Epithelial cell of proximal tubule (primary cell): ENCODE data around the gene RNU1-1. TPM values are rescaled to one million over a fixed set of nuclear protein-coding genes. Genes with fewer than 3 reads are reported as not detected.
"Not testable (repeated sequence)": the region's sequence is repeated elsewhere in the genome, so short reads cannot be mapped to it uniquely, and the experiment has no call there.

Experiments used
- DNase-seq: peaks from one replicate; pipeline ENCODE4 v3.0.0-alpha.2; 2011; ENCODE audit warnings: low read depth
- H3K4me3 ChIP-seq: 2 replicates; pipeline ENCODE4 v1.5.1; 2011; ENCODE audit warnings: low read depth, mild to moderate bottlenecking, low read length
- total RNA-seq: library from RNA; depleted of rRNA; stranded (reverse); fragments of >200 nt; gene quantifications from 2 replicates; pipeline ENCODE4 v1.2.3, GENCODE V29; 2015
- TF ChIP-seq, protein P1 (sequence below): conservative IDR thresholded peaks from 2 replicates; pipeline ENCODE4 v1.5.1; 2012; ENCODE audit warnings: low read depth, mild to moderate bottlenecking, low read length

Gene RNU1-1
- total RNA-seq, 1 donor from 2014 or later = under 0.01 TPM

- no peak for DNase-seq
- H3K4me3 ChIP-seq = no peak overlapping the region
- TF ChIP-seq, protein P1, sequence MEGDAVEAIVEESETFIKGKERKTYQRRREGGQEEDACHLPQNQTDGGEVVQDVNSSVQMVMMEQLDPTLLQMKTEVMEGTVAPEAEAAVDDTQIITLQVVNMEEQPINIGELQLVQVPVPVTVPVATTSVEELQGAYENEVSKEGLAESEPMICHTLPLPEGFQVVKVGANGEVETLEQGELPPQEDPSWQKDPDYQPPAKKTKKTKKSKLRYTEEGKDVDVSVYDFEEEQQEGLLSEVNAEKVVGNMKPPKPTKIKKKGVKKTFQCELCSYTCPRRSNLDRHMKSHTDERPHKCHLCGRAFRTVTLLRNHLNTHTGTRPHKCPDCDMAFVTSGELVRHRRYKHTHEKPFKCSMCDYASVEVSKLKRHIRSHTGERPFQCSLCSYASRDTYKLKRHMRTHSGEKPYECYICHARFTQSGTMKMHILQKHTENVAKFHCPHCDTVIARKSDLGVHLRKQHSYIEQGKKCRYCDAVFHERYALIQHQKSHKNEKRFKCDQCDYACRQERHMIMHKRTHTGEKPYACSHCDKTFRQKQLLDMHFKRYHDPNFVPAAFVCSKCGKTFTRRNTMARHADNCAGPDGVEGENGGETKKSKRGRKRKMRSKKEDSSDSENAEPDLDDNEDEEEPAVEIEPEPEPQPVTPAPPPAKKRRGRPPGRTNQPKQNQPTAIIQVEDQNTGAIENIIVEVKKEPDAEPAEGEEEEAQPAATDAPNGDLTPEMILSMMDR = no peak
Measured at GRCh38 chr1:16484931-16485330, 29.2 kb downstream of the RNU1-1 start.

DNA sequence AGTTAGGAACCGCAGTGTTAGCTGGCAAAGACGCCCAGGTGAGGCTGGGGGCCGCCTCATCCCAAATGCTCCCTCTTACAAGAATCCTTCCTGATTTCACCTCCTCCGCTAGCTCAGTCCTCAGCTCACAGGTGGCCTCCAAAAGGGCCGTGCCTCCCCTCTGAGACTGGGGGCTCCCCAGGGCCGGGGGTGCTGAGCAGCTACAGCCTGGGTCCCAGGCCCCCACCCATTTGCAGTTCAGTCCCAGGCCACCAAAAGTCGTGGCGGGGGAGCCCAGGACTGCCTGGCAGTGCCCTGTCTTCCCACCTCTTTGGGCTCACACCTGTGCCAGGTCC, 29.6 kb downstream of the RNU1-1 start:
- DNase-seq = no peak
- TF ChIP-seq, protein P1 = no peak

GRCh38 chr1:16483639-16484500, 30.2 kb downstream of the RNU1-1 start:
- not testable (repeated sequence) for DNase-seq, H3K4me3 ChIP-seq

More for the DNA sequence above, 29.6 kb downstream of the RNU1-1 start:
- H3K4me3 ChIP-seq = no peak overlapping the region

GRCh38 chr1:16483146-16483545, 30.9 kb downstream of the RNU1-1 start:
- H3K4me3 ChIP-seq, DNase-seq: not testable (repeated sequence)

GRCh38 chr1:16478091-16478490, 36.0 kb downstream of the RNU1-1 start:
- TF ChIP-seq, protein P1 = no peak
- DNase-seq = no peak
- no peak overlapping the region for H3K4me3 ChIP-seq

DNA sequence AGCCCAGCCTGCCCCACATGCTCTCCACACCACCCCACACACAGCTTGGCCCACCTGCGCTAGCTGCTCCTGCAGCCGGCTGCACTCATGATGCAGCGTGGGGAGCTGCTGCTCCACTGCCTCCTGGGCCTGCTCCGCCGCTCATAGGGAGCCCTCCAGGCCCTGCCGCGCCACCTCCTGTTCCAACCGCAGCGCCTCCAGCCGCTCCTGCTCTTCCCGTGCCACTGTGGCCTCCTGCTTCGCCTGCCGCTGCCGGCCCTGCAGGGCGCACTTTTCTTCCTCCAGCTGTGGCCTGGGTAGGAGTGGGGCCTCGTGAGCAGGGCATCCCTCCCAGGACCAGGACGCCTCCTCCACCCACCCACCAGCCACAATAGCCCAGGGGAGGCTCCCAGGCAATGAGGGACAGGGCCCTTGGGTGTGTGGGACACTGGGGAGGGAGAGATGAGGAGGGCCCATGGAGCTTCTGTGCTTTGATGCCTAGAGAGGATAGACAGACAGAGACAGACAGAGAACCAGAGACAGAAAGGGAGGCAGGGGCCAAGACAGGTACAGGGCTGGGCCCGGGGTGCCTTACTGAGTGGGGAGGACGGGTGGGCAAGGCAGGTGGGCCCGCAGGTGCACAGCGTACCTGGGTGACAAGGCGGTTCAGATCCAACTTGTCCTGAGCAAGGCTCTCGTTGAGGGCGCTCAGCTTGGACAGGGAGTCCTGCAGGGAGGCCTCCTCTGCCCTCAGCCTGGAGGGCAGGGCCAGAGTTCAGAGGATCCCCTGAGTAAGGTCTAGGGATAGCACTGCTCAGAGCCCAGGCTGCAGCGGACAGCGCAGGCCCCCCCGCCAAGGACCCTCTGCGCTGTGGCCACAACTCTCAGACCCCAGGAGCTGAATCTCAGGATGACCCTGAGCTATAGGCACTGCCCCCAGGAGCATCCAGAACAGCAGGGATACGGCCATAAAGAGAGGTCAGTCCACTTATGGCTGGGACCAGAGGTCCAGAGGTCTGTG, 38.0 kb downstream of the RNU1-1 start:
- DNase-seq, H3K4me3 ChIP-seq: not testable (repeated sequence)

DNA sequence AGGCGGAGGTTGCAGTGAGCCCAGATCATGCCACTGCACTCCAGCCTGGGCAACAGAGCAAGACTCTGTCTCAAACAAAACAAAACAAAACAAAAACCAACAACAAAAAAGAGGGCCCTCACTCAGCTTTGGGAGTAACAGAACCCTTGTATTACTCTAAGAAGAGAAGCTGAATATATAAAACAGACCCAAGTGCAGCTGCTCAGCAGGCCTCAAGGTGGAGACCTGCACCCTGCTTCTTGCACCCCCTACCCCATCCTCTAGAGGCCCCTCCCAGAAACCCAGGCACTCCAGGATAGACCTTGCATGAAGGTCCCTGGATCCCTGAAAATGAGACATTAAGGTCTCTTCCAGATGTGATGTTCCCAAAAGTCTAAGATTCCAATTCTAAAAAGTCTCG, 39.2 kb downstream of the RNU1-1 start:
- not testable (repeated sequence) for H3K4me3 ChIP-seq, DNase-seq
- TF ChIP-seq, protein P1 = peak; percentile 8

- no peak for DNase-seq
- H3K4me3 ChIP-seq = no peak overlapping the region
- TF ChIP-seq, protein P1 = no peak
Measured at GRCh38 chr1:16474166-16474800, 39.8 kb downstream of the RNU1-1 start.
